Kidney (tissue), 14 donors: Measurements from ENCODE around the gene RBP4. TPM values are rescaled to one million over a fixed set of nuclear protein-coding genes. Genes with fewer than 3 reads are reported as not detected.

Experiments used
- DNase-seq, 5 donors: peaks; one replicate each; pipeline ENCODE4 v3.0.0-alpha.2; 2013 to 2020
- FAIRE-seq: peaks from 2 replicates; lab custom pipeline; 2012; peaks lifted over from hg19 to GRCh38; lab: Jason Lieb, UNC
- H3K27ac ChIP-seq, 2 donors: one replicate each; pipeline ENCODE4 v1.7.0; 2013; ENCODE audit warnings: low read depth in 2 of 2, low read length in 2 of 2, inconsistent platforms in 1 of 2
- H3K27me3 ChIP-seq: one replicate; pipeline ENCODE4 v1.7.1; 2013; ENCODE audit warnings: low read length, inconsistent platforms; ENCODE audit not compliant: control insufficient read depth, insufficient read depth
- H3K36me3 ChIP-seq, 3 donors: one replicate each; pipeline versions ENCODE4 v1.7.0 to v1.7.1; 2013; ENCODE audit warnings: low read length in 3 of 3, control low read depth in 1 of 3, inconsistent platforms in 1 of 3; ENCODE audit not compliant: insufficient read depth in 3 of 3, control insufficient read depth in 2 of 3
- H3K4me1 ChIP-seq, 3 donors: one replicate each; pipeline versions ENCODE4 v1.7.0 to v1.7.1; 2013; ENCODE audit warnings: low read length in 3 of 3, inconsistent platforms in 1 of 3, low read depth in 1 of 3; ENCODE audit not compliant: control insufficient read depth in 2 of 3, insufficient read depth in 2 of 3
- H3K4me3 ChIP-seq, 3 donors: one replicate each; pipeline versions ENCODE4 v1.7.0 to v1.8.1; 2013; ENCODE audit warnings: low read length in 3 of 3, control low read depth in 1 of 3, inconsistent platforms in 1 of 3
- H3K9ac ChIP-seq, 3 donors: one replicate each; pipeline versions ENCODE4 v1.7.0 to v1.7.1; 2013; ENCODE audit warnings: low read length in 3 of 3, control low read depth in 1 of 3, inconsistent platforms in 1 of 3
- H3K9me3 ChIP-seq, 3 donors: one replicate each; pipeline versions ENCODE4 v1.7.0 to v1.7.1; 2013; ENCODE audit warnings: low read length in 3 of 3, control low read depth in 1 of 3, inconsistent platforms in 1 of 3; ENCODE audit not compliant: control insufficient read depth in 2 of 3, insufficient read depth in 1 of 3
- intact Hi-C: fragments of 100-400 bp; cut with DNase I; formaldehyde crosslinking; loops from one replicate; pipeline ENCODE4 v1.11.1; 2022
- polyA plus RNA-seq: library from polyadenylated mRNA; stranded (reverse); fragments of 350-450 nt; fragmentation: Illumina TruSeq; extraction: RNeasy Lipid Tissue Mini Kit (QIAGEN cat#74804); gene quantifications from one replicate; pipeline ENCODE4 v1.2.3, GENCODE V29; 2014; ENCODE audit warnings: low read depth, low replicate concordance; ENCODE audit not compliant: insufficient read depth
- total RNA-seq: library from RNA; stranded (reverse); fragmentation: NEBNext Ultra II Directional; extraction: Animal tissue kit (Norgen Biotek cat#: 25700); gene quantifications from one replicate; pipeline ENCODE4 v1.2.1, GENCODE V29; 2021
- TF ChIP-seq, protein P1 (sequence below): IDR thresholded peaks from 3 replicates; pipeline ENCODE4 v1.5.1; 2012; ENCODE audit warnings: mild to moderate bottlenecking, moderate library complexity, borderline replicate concordance; ENCODE audit not compliant: insufficient read depth; ENCODE audit errors: extremely low read depth
- donor health status: control.
- donor health status: control.
- donor health status: control.
- donor health status: control.
- donor health status: control.
- donor health status: DM: yes; HTN: yes; CAD: no.
- donor health status: Normal renal cell carcinoma (clear cell type).

The RBP4 gene
- total and polyA plus RNA-seq, 2 donors from 2014 or later, result 24.3 to 77.4 TPM

DNA sequence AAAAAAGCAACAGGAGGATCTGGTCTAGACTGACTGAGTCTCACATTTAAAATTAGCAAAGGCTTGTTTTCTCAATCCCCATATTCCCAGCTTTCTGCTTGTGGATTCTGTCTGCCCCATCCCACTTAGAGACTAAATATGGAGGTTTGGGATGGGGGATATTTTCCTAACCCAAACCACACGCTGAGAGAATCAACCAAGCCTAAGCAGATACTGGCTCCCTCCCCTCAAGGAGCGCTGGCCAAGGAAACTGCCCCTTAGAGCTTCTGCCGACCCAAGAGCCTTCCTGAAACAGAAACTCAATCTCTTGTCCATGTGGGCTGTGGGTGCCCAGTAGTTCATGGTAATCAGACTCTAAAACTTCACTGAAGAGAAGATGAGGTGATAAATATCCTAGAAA lies 30.7 kb downstream of the RBP4 start:
- Histone ChIP-seq H3K36me3 (no peaks in the 10 kb centered on the region), H3K4me1 (no peaks in the 10 kb centered on the region), H3K27ac (no peak overlapping the region), H3K9me3 (no peaks in the 10 kb centered on the region), H3K9ac (no peak overlapping the region), H3K4me3 (no peak overlapping the region), H3K27me3 (peaks cover 15% of the 10 kb centered on the region)
- no peak for FAIRE-seq
- intact Hi-C loops, result no loop called here
- no peak for DNase-seq
- TF ChIP-seq, protein P1, sequence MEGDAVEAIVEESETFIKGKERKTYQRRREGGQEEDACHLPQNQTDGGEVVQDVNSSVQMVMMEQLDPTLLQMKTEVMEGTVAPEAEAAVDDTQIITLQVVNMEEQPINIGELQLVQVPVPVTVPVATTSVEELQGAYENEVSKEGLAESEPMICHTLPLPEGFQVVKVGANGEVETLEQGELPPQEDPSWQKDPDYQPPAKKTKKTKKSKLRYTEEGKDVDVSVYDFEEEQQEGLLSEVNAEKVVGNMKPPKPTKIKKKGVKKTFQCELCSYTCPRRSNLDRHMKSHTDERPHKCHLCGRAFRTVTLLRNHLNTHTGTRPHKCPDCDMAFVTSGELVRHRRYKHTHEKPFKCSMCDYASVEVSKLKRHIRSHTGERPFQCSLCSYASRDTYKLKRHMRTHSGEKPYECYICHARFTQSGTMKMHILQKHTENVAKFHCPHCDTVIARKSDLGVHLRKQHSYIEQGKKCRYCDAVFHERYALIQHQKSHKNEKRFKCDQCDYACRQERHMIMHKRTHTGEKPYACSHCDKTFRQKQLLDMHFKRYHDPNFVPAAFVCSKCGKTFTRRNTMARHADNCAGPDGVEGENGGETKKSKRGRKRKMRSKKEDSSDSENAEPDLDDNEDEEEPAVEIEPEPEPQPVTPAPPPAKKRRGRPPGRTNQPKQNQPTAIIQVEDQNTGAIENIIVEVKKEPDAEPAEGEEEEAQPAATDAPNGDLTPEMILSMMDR, result no peak

- no peaks in the 10 kb centered on the region for H3K9me3 ChIP-seq
- intact Hi-C loops, result no loop called here
- FAIRE-seq (no peak), DNase-seq (no peak)
- no peak overlapping the region for H3K9ac ChIP-seq
- no peak overlapping the region for H3K4me3 ChIP-seq
- no peaks in the 10 kb centered on the region for H3K36me3 ChIP-seq
- TF ChIP-seq, protein P1, result no peak
- H3K27me3 ChIP-seq, result peaks cover 16% of the 10 kb centered on the region
- no peaks in the 10 kb centered on the region for H3K4me1 ChIP-seq
- H3K27ac ChIP-seq, result no peak overlapping the region
Observed at GRCh38 chr10:93568105-93568390, 33.0 kb downstream of the RBP4 start.

DNA sequence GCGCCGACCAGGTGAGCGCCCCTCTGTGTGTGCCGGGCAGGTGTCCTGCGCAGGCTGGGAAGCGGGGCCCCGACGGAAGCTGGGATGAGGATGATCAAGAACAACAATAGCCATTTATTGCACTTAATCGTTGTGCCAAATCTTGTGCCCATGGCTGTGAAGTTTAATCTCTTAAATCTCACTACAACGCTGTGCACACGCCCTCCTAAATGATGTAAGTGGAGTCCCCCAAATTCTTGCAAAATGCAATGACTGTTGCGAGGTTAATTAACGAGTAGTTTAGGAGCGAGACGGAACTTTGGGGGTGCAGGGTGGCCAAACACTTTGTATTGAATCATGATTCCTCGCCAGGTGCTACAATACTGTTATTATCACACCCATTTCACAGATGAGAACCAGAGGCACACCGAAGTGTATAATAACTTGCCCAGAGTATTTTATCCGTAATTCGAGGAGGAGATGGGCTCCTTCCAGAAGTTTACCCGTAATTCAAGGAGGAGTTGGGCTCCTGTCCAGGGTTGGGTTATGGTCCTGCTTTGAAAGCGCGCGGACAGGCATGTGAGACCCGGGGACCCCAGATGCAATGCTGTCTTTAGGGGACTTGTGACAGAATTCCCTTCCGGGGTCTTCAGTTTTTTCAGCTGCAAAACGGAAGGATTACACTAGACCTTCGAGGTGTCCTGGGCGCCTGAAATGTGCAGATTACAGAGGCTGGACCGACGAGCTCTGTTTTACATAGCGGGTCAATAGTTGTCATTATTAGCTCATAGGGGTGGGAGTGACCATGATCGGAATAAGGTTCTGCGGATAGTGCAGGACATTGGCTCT lies 33.5 kb downstream of the RBP4 start:
- TF ChIP-seq, protein P1, result no peak
- H3K4me1 ChIP-seq, result no peaks in the 10 kb centered on the region
- H3K27ac ChIP-seq, result no peak overlapping the region
- H3K36me3 ChIP-seq, result no peaks in the 10 kb centered on the region
- FAIRE-seq (no peak), DNase-seq (no peak)
- intact Hi-C loops, result no loop called here
- H3K9ac ChIP-seq, result no peak overlapping the region
- no peak overlapping the region for H3K4me3 ChIP-seq
- H3K9me3 ChIP-seq, result no peaks in the 10 kb centered on the region
- H3K27me3 ChIP-seq, result peaks cover 16% of the 10 kb centered on the region
